ENCODE results near the gene TMIE.

- no peak for TF ChIP-seq CTCF (IDR thresholded peaks at IDR 0.05)
- no peak for TF ChIP-seq POLR2AphosphoS5 (IDR thresholded peaks at IDR 0.05; ENCODE audit: low read depth, low read length)
- no peak for TF ChIP-seq SIN3A (IDR thresholded peaks at IDR 0.05; ENCODE audit: borderline replicate concordance, insufficient read depth, low read depth, low read length)
- no peak for TF ChIP-seq TCF7L2 (IDR thresholded peaks at IDR 0.05; ENCODE audit: low read depth, low read length)
- no peak for TF ChIP-seq REST (IDR thresholded peaks at IDR 0.05; ENCODE audit: insufficient read depth in 1 of 2, low read depth in 2 of 2, low read length in 1 of 2)
Observed at GRCh38 chr3:46666453-46666845, 34.7 kb upstream of the TMIE start.
